Karpas-422 (cell line): ENCODE measurements around the gene SELL. TPM values are rescaled to one million over a fixed set of nuclear protein-coding genes. Genes with fewer than 3 reads are reported as not detected.
"Not testable (repeated sequence)": the region's sequence is repeated elsewhere in the genome, so short reads cannot be mapped to it uniquely, and the experiment has no call there.

Source experiments
- DNase-seq: peaks from one replicate; pipeline ENCODE4 v3.0.0-alpha.2; 2015
- H2AFZ ChIP-seq: fragments of 200-600 bp; sonication (generic); 2 replicates; pipeline ENCODE4 v1.6.1; 2014; ENCODE audit warnings: antibody characterized with exemption, low read length, mixed read lengths
- H3K27ac ChIP-seq: fragments of 200-600 bp; sonication (generic); 2 replicates; pipeline ENCODE4 v1.5.1; 2014; ENCODE audit warnings: mild to moderate bottlenecking, low read length, moderate library complexity
- H3K27me3 ChIP-seq: fragments of 200-600 bp; sonication (generic); 2 replicates; pipeline ENCODE4 v1.6.1; 2014; ENCODE audit warnings: low read length, mixed read lengths
- H3K36me3 ChIP-seq: fragments of 200-600 bp; sonication (generic); 2 replicates; pipeline ENCODE4 v1.6.1; 2014; ENCODE audit warnings: low read length, mixed read lengths; ENCODE audit not compliant: insufficient read depth
- H3K4me1 ChIP-seq: fragments of 200-600 bp; sonication (generic); 2 replicates; pipeline ENCODE4 v1.6.1; 2014; ENCODE audit warnings: mild to moderate bottlenecking, low read length, mixed read lengths
- H3K4me2 ChIP-seq: fragments of 200-600 bp; sonication (generic); 2 replicates; pipeline ENCODE4 v1.6.1; 2014; ENCODE audit warnings: low read length, low read depth, mild to moderate bottlenecking; ENCODE audit not compliant: poor library complexity, severe bottlenecking
- H3K4me3 ChIP-seq: fragments of 200-600 bp; sonication (generic); 2 replicates; pipeline ENCODE4 v1.5.1; 2014; ENCODE audit warnings: mild to moderate bottlenecking, antibody characterized with exemption, low read length, mixed read lengths
- H3K79me2 ChIP-seq: fragments of 200-600 bp; sonication (generic); 2 replicates; pipeline ENCODE4 v1.6.1; 2014; ENCODE audit warnings: mild to moderate bottlenecking, low read length, mixed read lengths
- H3K9ac ChIP-seq: fragments of 200-600 bp; sonication (generic); 2 replicates; pipeline ENCODE4 v1.6.0; 2014; ENCODE audit warnings: low read length
- H3K9me2 ChIP-seq: fragments of 200-600 bp; sonication (generic), shearing (Covaris generic); replicated peaks from 2 replicates; pipeline ENCODE4 v1.6.0; 2014; ENCODE audit warnings: mild to moderate bottlenecking, low read length, moderate library complexity; ENCODE audit not compliant: insufficient read depth
- H3K9me3 ChIP-seq: fragments of 300-700, 200-600 bp; sonication (generic); 2 replicates; pipeline ENCODE4 v1.6.1; 2014; ENCODE audit warnings: low read length, mixed read lengths
- H4K20me1 ChIP-seq: fragments of 200-600 bp; sonication (generic); 2 replicates; pipeline ENCODE4 v1.6.1; 2014; ENCODE audit warnings: mild to moderate bottlenecking, antibody characterized with exemption, low read length, low read depth; ENCODE audit not compliant: insufficient read depth
- total RNA-seq: library from RNA; depleted of rRNA; stranded (reverse); fragments of >200 nt; shearing (Covaris generic); gene quantifications from 2 replicates; pipeline ENCODE4 v1.2.3, GENCODE V29; 2014; ENCODE audit warnings: low replicate concordance

Gene SELL
- total RNA-seq, 1 experiment from 2014 or later: not detected

DNA sequence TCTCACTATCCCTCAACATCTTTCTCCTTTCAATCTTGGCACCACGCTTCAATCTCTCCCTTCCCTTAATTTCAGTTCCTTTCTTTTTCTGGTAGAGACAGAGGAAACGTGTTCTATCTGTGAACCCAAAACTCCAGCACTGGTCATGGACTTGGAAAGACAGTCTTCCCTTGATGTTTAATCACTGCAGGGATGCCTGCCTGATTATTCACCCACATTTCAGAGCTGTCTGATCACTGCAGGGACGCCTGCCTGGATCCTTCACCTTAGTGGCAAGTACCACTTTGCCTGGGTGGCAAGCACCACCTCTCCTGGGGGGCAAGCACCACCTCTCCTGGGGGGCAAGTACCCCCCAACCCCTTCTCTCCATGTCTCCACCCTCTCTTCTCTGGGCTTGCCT lies 27.8 kb downstream of the SELL start:
- H3K9ac ChIP-seq: no peak overlapping the region
- no peak overlapping the region for H3K27ac ChIP-seq
- no peaks in the 10 kb centered on the region for H3K9me3 ChIP-seq
- H4K20me1 ChIP-seq: no peaks in the 10 kb centered on the region
- no peaks in the 10 kb centered on the region for H3K79me2 ChIP-seq
- H3K36me3 ChIP-seq: no peaks in the 10 kb centered on the region
- H3K4me2 ChIP-seq: no peak overlapping the region
- H3K4me1 ChIP-seq: no peaks in the 10 kb centered on the region
- DNase-seq: no peak
- H3K9me2 ChIP-seq: no peaks in the 10 kb centered on the region
- H3K27me3 ChIP-seq: no peaks in the 10 kb centered on the region
- H3K4me3 ChIP-seq: no peak overlapping the region
- no peak overlapping the region for H2AFZ ChIP-seq

DNA sequence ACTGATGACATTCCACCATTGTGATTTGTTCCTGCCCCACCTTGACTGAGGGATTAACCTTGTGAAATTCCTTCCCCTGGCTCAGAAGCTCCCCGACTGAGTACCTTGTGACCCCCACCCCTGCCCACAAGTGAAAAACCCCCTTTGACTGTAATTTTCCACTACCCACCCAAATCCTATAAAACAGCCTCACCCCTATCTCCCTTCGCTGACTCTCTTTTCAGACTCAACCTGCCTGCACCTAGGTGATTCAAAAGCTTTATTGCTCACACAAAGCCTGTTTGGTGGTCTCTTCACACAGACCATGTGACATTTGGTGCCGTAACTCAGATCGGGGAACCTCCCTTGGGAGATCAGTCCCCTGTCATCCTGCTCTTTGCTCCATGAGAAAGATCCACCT lies 28.3 kb downstream of the SELL start:
- not testable (repeated sequence) for H3K4me3 ChIP-seq, H3K79me2 ChIP-seq, H3K27me3 ChIP-seq, H3K27ac ChIP-seq, H3K9ac ChIP-seq, DNase-seq, H2AFZ ChIP-seq, H3K36me3 ChIP-seq, H3K4me1 ChIP-seq, H3K9me2 ChIP-seq, H3K9me3 ChIP-seq, H3K4me2 ChIP-seq, H4K20me1 ChIP-seq

DNA sequence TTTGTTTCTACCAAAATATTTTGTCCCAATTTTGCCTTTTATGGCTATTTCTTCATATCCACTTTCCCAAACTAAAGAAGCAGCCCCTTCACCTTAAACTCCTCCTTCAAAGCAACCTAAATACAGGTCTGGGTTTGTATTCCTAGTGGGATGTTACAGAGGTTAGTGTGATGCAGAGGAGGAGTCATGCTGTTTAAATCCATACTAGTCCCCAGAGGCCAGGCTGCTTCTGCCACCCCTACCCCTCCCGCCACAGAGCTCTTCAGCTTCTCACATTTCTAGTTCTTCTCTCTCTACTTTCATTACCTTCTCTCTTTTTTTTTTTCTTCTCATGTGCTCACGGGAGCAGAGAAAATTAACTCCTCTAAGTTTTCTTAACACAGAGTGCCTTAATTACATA lies 29.3 kb downstream of the SELL start:
- H3K4me2 ChIP-seq: no peak overlapping the region
- no peak overlapping the region for H3K9ac ChIP-seq
- H3K4me3 ChIP-seq: no peak overlapping the region
- H2AFZ ChIP-seq: no peak overlapping the region
- no peaks in the 10 kb centered on the region for H4K20me1 ChIP-seq
- H3K27me3 ChIP-seq: no peaks in the 10 kb centered on the region
- no peak overlapping the region for H3K27ac ChIP-seq
- no peaks in the 10 kb centered on the region for H3K9me2 ChIP-seq
- H3K36me3 ChIP-seq: no peaks in the 10 kb centered on the region
- no peaks in the 10 kb centered on the region for H3K9me3 ChIP-seq
- H3K4me1 ChIP-seq: no peaks in the 10 kb centered on the region
- no peaks in the 10 kb centered on the region for H3K79me2 ChIP-seq
- no peak for DNase-seq

DNA sequence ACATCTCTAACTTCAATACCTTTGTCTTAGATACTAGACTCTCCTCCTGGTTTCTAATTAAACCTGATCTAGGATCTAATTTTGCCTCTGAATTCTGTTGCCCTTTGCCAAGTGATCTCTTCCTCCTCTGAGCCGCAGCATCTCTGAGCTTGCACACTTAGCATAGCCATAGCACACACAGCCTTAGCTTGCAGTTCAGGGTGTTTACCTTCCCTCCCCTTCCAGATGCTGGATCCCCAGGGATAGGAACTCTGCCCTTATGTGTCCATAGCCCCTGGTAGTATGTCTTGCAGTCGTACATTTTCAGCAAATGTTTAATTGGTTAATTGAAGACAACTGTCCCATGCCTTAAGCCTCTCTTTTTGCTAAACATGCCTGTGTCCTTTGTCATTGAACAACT lies 30.3 kb downstream of the SELL start:
- H3K4me3 ChIP-seq: no peak overlapping the region
- no peak for DNase-seq
- H3K79me2 ChIP-seq: no peaks in the 10 kb centered on the region
- no peak overlapping the region for H3K9ac ChIP-seq
- H3K36me3 ChIP-seq: no peaks in the 10 kb centered on the region
- no peaks in the 10 kb centered on the region for H3K27me3 ChIP-seq
- H3K4me1 ChIP-seq: no peaks in the 10 kb centered on the region
- no peaks in the 10 kb centered on the region for H3K9me3 ChIP-seq
- H3K27ac ChIP-seq: no peak overlapping the region
- H2AFZ ChIP-seq: no peak overlapping the region
- no peak overlapping the region for H3K4me2 ChIP-seq
- H4K20me1 ChIP-seq: no peaks in the 10 kb centered on the region
- no peaks in the 10 kb centered on the region for H3K9me2 ChIP-seq

DNA sequence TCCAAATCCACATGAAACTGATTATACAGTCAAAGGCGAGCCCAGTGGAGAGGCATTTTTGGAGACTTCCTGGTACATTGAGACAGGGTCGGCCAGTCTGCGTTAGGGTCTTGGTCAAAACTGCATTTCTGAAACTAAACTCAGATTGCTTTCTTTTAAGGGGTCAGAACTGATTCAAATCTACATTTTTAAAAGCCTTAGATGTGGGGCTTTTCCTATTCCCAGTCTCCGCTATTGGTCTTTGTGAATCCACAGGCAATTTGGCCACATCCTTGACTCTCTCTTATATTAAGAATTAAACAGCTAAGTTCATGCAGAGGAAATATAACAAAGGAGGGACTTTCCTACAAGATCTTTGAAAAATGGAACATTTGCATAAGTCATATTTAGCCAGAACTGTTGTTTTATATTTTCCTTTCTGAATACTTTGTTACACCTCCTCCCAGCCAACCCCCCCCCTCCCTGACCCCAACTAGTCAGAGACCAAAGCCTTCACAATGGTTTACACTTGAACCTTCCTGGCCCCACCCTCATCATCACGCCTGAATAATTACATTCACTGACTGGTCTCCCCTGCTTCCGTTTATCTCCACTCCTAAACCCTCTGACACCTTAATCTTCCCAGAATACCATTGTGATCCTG lies 30.9 kb downstream of the SELL start:
- Histone ChIP-seq H3K79me2 (no peaks in the 10 kb centered on the region), H3K4me2 (no peak overlapping the region), H3K9ac (no peak overlapping the region), H3K27ac (no peak overlapping the region), H3K36me3 (no peaks in the 10 kb centered on the region), H3K4me3 (no peak overlapping the region), H3K9me3 (no peaks in the 10 kb centered on the region), H4K20me1 (no peaks in the 10 kb centered on the region), H2AFZ (no peak overlapping the region), H3K4me1 (no peaks in the 10 kb centered on the region), H3K9me2 (no peaks in the 10 kb centered on the region), H3K27me3 (no peaks in the 10 kb centered on the region)
- DNase-seq: no peak

DNA sequence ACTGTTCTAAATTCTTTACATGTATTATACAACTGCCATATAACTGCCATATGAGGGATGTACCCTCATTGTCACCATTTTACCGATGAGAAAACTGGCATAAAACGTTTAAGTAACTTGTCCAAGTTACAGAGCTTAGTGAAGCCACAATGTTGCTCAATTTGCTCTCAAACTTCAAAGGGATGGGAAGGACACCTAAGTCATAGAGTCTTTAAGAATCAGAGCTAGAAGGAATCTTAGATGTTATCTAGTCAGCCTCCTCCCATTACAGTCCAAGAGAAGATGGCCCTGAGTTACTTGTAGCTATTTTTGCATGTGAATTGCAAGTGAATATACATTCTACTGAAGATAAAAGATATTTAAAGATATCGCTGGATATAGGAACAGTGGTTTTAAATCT lies 31.7 kb downstream of the SELL start:
- H3K4me2 ChIP-seq: no peak overlapping the region
- H3K4me1 ChIP-seq: no peaks in the 10 kb centered on the region
- no peak overlapping the region for H3K4me3 ChIP-seq
- H3K9me2 ChIP-seq: no peaks in the 10 kb centered on the region
- no peak for DNase-seq
- H2AFZ ChIP-seq: no peak overlapping the region
- no peak overlapping the region for H3K9ac ChIP-seq
- H4K20me1 ChIP-seq: no peaks in the 10 kb centered on the region
- no peaks in the 10 kb centered on the region for H3K36me3 ChIP-seq
- H3K27ac ChIP-seq: no peak overlapping the region
- no peaks in the 10 kb centered on the region for H3K9me3 ChIP-seq
- H3K27me3 ChIP-seq: no peaks in the 10 kb centered on the region
- no peaks in the 10 kb centered on the region for H3K79me2 ChIP-seq

DNA sequence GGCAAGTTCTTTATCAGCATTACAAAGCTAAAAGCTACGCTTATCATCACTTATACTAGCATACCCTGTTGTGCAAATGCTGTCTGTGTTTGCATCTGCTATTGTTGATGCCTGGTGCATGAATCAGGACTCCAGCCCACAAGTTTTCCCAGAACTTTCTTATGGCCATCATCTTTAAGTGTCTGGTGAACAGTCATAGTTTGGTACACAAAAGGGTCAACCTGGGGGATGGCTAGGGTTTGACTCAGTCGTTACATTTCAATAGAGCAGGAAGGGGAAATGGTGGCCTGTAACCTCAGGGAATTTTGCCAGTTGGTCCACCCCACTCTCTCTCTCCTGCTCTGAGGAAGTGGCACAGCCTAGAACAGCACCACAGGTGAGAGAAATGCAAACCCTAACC lies 35.4 kb downstream of the SELL start:
- H3K27ac ChIP-seq: no peak overlapping the region
- H3K9ac ChIP-seq: no peak overlapping the region
- H3K27me3 ChIP-seq: no peaks in the 10 kb centered on the region
- H4K20me1 ChIP-seq: no peaks in the 10 kb centered on the region
- H3K36me3 ChIP-seq: no peaks in the 10 kb centered on the region
- H3K79me2 ChIP-seq: no peaks in the 10 kb centered on the region
- no peaks in the 10 kb centered on the region for H3K9me3 ChIP-seq
- H2AFZ ChIP-seq: no peak overlapping the region
- H3K9me2 ChIP-seq: no peaks in the 10 kb centered on the region
- H3K4me3 ChIP-seq: no peak overlapping the region
- no peak overlapping the region for H3K4me2 ChIP-seq
- no peak for DNase-seq
- H3K4me1 ChIP-seq: no peaks in the 10 kb centered on the region

DNA sequence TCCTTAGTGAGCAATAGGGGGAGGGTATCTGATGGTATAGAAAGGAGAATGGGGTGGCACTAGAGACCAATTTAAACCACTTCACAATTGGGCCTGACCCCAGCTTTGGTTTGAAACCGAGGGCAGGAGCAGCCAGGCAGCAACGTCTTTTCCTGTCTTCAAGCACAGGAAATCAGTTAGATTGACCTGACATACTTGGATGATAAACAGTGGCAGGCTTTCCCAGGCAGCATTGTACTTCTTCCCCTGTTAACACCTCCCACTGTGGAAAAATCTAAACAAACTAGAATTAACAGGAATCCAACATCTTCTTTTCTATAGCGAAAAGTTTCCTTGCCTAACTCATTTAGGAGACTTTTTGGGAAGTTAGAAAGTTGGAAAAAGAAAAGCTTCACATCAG lies 40.6 kb downstream of the SELL start:
- H3K27me3 ChIP-seq: no peaks in the 10 kb centered on the region
- no peaks in the 10 kb centered on the region for H4K20me1 ChIP-seq
- no peak overlapping the region for H3K27ac ChIP-seq
- H3K4me2 ChIP-seq: no peak overlapping the region
- no peak overlapping the region for H3K4me3 ChIP-seq
- no peak for DNase-seq
- H3K4me1 ChIP-seq: no peaks in the 10 kb centered on the region
- no peaks in the 10 kb centered on the region for H3K79me2 ChIP-seq
- no peaks in the 10 kb centered on the region for H3K9me3 ChIP-seq
- H2AFZ ChIP-seq: no peak overlapping the region
- no peak overlapping the region for H3K9ac ChIP-seq
- H3K9me2 ChIP-seq: no peaks in the 10 kb centered on the region
- no peaks in the 10 kb centered on the region for H3K36me3 ChIP-seq

DNA sequence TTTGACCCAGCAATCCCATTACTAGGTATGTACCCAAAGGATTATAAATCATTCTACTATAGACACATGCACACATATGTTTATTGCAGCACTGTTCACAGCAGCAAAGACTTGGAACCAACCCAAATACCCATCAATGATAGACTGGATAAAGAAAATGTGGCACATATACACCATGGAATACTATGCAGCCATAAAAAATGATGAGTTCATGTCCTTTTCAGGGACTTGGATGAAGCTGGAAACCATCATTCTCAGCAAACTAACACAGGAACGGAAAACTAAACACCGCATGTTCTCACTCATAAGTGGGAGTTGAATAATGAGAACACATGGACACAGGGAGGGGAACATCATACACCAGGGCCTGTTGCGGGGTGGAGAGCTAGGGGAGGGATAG lies 41.2 kb downstream of the SELL start:
- H3K9me3 ChIP-seq, H3K4me1 ChIP-seq, H3K4me2 ChIP-seq, H3K9me2 ChIP-seq, H3K4me3 ChIP-seq, H3K79me2 ChIP-seq, H4K20me1 ChIP-seq, H2AFZ ChIP-seq, DNase-seq, H3K27ac ChIP-seq, H3K27me3 ChIP-seq, H3K9ac ChIP-seq, H3K36me3 ChIP-seq: not testable (repeated sequence)
